Measurements from ENCODE around the gene GULP1. TPM values are rescaled to one million over a fixed set of nuclear protein-coding genes. Genes with fewer than 3 reads are reported as not detected.

Gene GULP1
- total RNA-seq, 1 donor from 2014 or later = 17.7 TPM

GRCh38 chr2:188306271-188306670, 14.6 kb downstream of the GULP1 start:
- no peak overlapping the region for H3K4me3 Mint-ChIP-seq (ENCODE audit: unreplicated experiment)
- H3K9me3 Mint-ChIP-seq (ENCODE audit: unreplicated experiment) = no peaks in the 10 kb centered on the region
- peaks cover 18% of the 10 kb centered on the region for H3K4me1 Mint-ChIP-seq (ENCODE audit: low read depth, unreplicated experiment)
- no peaks in the 10 kb centered on the region for H3K27me3 Mint-ChIP-seq (ENCODE audit: unreplicated experiment)
- DNase-seq = no peak
- no peaks in the 10 kb centered on the region for H3K36me3 Mint-ChIP-seq (ENCODE audit: unreplicated experiment)
- no peak overlapping the region for H3K27ac Mint-ChIP-seq (ENCODE audit: unreplicated experiment)
- TF ChIP-seq CTCF (IDR thresholded peaks at IDR 0.05; ENCODE audit: partially characterized antibody, unreplicated experiment) = no peak

GRCh38 chr2:188307850-188308283, 16.2 kb downstream of the GULP1 start:
- no peak for DNase-seq
- peak overlapping the region; percentile 5 for H3K4me3 Mint-ChIP-seq (ENCODE audit: unreplicated experiment)
- peak overlapping the region; percentile 49 for H3K27ac Mint-ChIP-seq (ENCODE audit: unreplicated experiment)
- TF ChIP-seq CTCF (IDR thresholded peaks at IDR 0.05; ENCODE audit: partially characterized antibody, unreplicated experiment) = no peak
- H3K27me3 Mint-ChIP-seq (ENCODE audit: unreplicated experiment) = no peaks in the 10 kb centered on the region
- H3K36me3 Mint-ChIP-seq (ENCODE audit: unreplicated experiment) = peaks cover 3% of the 10 kb centered on the region
- no peaks in the 10 kb centered on the region for H3K9me3 Mint-ChIP-seq (ENCODE audit: unreplicated experiment)
- H3K4me1 Mint-ChIP-seq (ENCODE audit: low read depth, unreplicated experiment) = peaks cover 18% of the 10 kb centered on the region

GRCh38 chr2:188308483-188308882, 16.8 kb downstream of the GULP1 start:
- Mint-ChIP-seq H3K9me3 (ENCODE audit: unreplicated experiment) (no peaks in the 10 kb centered on the region), H3K27ac (ENCODE audit: unreplicated experiment) (no peak overlapping the region), H3K4me1 (ENCODE audit: low read depth, unreplicated experiment) (peaks cover 13% of the 10 kb centered on the region), H3K4me3 (ENCODE audit: unreplicated experiment) (no peak overlapping the region), H3K27me3 (ENCODE audit: unreplicated experiment) (no peaks in the 10 kb centered on the region), H3K36me3 (ENCODE audit: unreplicated experiment) (peaks cover 8% of the 10 kb centered on the region)
- DNase-seq = no peak
- no peak for TF ChIP-seq CTCF (IDR thresholded peaks at IDR 0.05; ENCODE audit: partially characterized antibody, unreplicated experiment)

GRCh38 chr2:188309364-188309763, 17.7 kb downstream of the GULP1 start:
- Mint-ChIP-seq H3K27ac (ENCODE audit: unreplicated experiment) (no peak overlapping the region), H3K36me3 (ENCODE audit: unreplicated experiment) (peaks cover 8% of the 10 kb centered on the region), H3K27me3 (ENCODE audit: unreplicated experiment) (no peaks in the 10 kb centered on the region), H3K4me3 (ENCODE audit: unreplicated experiment) (no peak overlapping the region), H3K9me3 (ENCODE audit: unreplicated experiment) (no peaks in the 10 kb centered on the region), H3K4me1 (ENCODE audit: low read depth, unreplicated experiment) (peaks cover 14% of the 10 kb centered on the region)
- DNase-seq = no peak
- no peak for TF ChIP-seq CTCF (IDR thresholded peaks at IDR 0.05; ENCODE audit: partially characterized antibody, unreplicated experiment)

- H3K4me1 Mint-ChIP-seq (ENCODE audit: low read depth, unreplicated experiment) = peaks cover 30% of the 10 kb centered on the region
- H3K27me3 Mint-ChIP-seq (ENCODE audit: unreplicated experiment) = no peaks in the 10 kb centered on the region
- H3K36me3 Mint-ChIP-seq (ENCODE audit: unreplicated experiment) = peaks cover 8% of the 10 kb centered on the region
- no peak for DNase-seq
- H3K27ac Mint-ChIP-seq (ENCODE audit: unreplicated experiment) = peak overlapping the region; percentile 86
- H3K9me3 Mint-ChIP-seq (ENCODE audit: unreplicated experiment) = no peaks in the 10 kb centered on the region
- no peak for TF ChIP-seq CTCF (IDR thresholded peaks at IDR 0.05; ENCODE audit: partially characterized antibody, unreplicated experiment)
- H3K4me3 Mint-ChIP-seq (ENCODE audit: unreplicated experiment) = no peak overlapping the region
Observed at GRCh38 chr2:188314314-188315054, 22.8 kb downstream of the GULP1 start.

All from glutamatergic neuron (in vitro differentiated cells).